NT2/D1 (cell line): ENCODE results near the gene KCNG2.

Experiments used
- DNase-seq: peaks from one replicate; pipeline ENCODE4 v3.0.0-alpha.2; 2011; ENCODE audit warnings: low read depth, low spot score
- H3K27me3 ChIP-seq: 2 replicates; pipeline ENCODE4 v1.6.0; 2011; ENCODE audit warnings: mild to moderate bottlenecking; ENCODE audit not compliant: insufficient read length, insufficient read depth
- H3K36me3 ChIP-seq: 2 replicates; pipeline ENCODE4 v1.6.1; 2011; ENCODE audit warnings: mild to moderate bottlenecking, low read length, mixed read lengths; ENCODE audit not compliant: insufficient read depth, insufficient read length
- H3K4me1 ChIP-seq: 2 replicates; pipeline ENCODE4 v1.5.1; 2011; ENCODE audit not compliant: insufficient read depth, insufficient read length
- H3K4me3 ChIP-seq: 2 replicates; pipeline ENCODE4 v1.5.1; 2011; ENCODE audit warnings: low read depth; ENCODE audit not compliant: insufficient read length
- H3K9ac ChIP-seq: 2 replicates; pipeline ENCODE4 v1.6.0; 2011; ENCODE audit warnings: low read depth; ENCODE audit not compliant: insufficient read length
- H3K9me3 ChIP-seq: 2 replicates; pipeline ENCODE4 v1.5.1; 2011; ENCODE audit warnings: mild to moderate bottlenecking, low read length; ENCODE audit not compliant: insufficient read depth
- SUZ12 ChIP-seq: IDR thresholded peaks from 2 replicates; pipeline ENCODE4 v1.6.1; 2011; ENCODE audit not compliant: insufficient read length, insufficient read depth; ENCODE audit errors: extremely low read depth
- YY1 ChIP-seq: IDR thresholded peaks from 2 replicates; pipeline ENCODE4 v1.6.1; 2011; ENCODE audit not compliant: insufficient read length, insufficient read depth
- ZNF274 ChIP-seq: IDR thresholded peaks from 2 replicates; pipeline ENCODE4 v1.6.1; 2011; ENCODE audit warnings: mild to moderate bottlenecking, low read depth, low read length

Gene KCNG2

DNA sequence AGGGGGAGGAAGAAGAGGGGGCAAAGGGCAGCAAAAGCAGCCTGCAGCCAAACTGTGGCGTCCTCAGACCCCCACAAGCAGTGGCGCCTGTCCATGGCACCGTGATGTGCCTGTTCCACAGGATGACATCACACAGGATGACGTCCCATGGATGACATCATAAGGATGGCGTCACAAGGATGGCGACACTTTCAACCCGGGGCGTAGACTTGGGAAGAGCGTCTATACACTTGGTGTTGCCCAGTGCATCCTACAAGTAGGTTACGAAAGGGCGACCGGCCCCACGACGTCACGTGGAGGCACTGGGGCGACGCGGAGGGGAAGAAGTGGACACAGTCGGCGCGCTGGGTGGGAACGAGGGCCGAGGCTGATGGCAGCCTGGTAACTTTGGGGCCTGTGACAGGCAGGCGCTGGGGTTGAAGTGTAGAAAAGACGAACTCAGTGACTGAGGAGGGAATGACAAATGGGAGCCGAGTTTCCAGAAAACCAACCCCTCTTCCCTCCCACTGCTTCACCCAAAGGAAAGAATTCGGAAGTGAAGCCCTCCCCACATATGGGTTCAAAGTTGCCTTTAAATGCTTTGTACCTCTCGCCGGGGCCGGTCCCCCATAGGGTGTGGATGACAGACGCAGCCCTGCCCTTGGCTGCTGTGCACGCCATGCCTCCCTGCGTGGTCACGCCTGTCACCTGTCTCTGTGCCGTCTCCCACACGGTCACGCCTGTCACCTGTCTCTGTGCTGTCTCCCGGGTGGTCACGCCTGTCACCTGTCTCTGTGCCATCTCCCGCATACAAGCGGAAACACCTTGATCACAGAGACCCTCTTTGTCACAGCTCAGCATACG lies 13.4 kb upstream of the KCNG2 start:
- H3K36me3 ChIP-seq: no peaks in the 10 kb centered on the region
- H3K27me3 ChIP-seq: peaks cover 48% of the 10 kb centered on the region
- no peak overlapping the region for H3K4me3 ChIP-seq
- TF ChIP-seq SUZ12 (no peak), ZNF274 (no peak), YY1 (no peak)
- H3K4me1 ChIP-seq: peaks cover 6% of the 10 kb centered on the region
- no peak overlapping the region for H3K9ac ChIP-seq
- DNase-seq: no peak
- no peaks in the 10 kb centered on the region for H3K9me3 ChIP-seq

- peaks cover 6% of the 10 kb centered on the region for H3K4me1 ChIP-seq
- peaks cover 57% of the 10 kb centered on the region for H3K27me3 ChIP-seq
- H3K36me3 ChIP-seq: no peaks in the 10 kb centered on the region
- DNase-seq: no peak
- TF ChIP-seq YY1 (no peak), SUZ12 (no peak), ZNF274 (no peak)
- H3K9ac ChIP-seq: no peak overlapping the region
- H3K4me3 ChIP-seq: no peak overlapping the region
- H3K9me3 ChIP-seq: no peaks in the 10 kb centered on the region
Measured at GRCh38 chr18:79784965-79785770, 12.6 kb upstream of the KCNG2 start.

- Histone ChIP-seq H3K4me3 (no peak overlapping the region), H3K4me1 (peaks cover 6% of the 10 kb centered on the region), H3K27me3 (peaks cover 63% of the 10 kb centered on the region), H3K9ac (no peak overlapping the region), H3K9me3 (no peaks in the 10 kb centered on the region), H3K36me3 (no peaks in the 10 kb centered on the region)
- TF ChIP-seq SUZ12: no peak
- TF ChIP-seq ZNF274: no peak
- TF ChIP-seq YY1: no peak
- DNase-seq: no peak
Measured at GRCh38 chr18:79785831-79786230, 11.9 kb upstream of the KCNG2 start.

GRCh38 chr18:79786304-79786703 lies 11.4 kb upstream of the KCNG2 start:
- TF ChIP-seq YY1 (no peak), ZNF274 (no peak), SUZ12 (no peak)
- Histone ChIP-seq H3K4me1 (peaks cover 6% of the 10 kb centered on the region), H3K36me3 (no peaks in the 10 kb centered on the region), H3K9ac (no peak overlapping the region), H3K27me3 (peaks cover 65% of the 10 kb centered on the region), H3K9me3 (no peaks in the 10 kb centered on the region), H3K4me3 (no peak overlapping the region)
- DNase-seq: no peak

DNA sequence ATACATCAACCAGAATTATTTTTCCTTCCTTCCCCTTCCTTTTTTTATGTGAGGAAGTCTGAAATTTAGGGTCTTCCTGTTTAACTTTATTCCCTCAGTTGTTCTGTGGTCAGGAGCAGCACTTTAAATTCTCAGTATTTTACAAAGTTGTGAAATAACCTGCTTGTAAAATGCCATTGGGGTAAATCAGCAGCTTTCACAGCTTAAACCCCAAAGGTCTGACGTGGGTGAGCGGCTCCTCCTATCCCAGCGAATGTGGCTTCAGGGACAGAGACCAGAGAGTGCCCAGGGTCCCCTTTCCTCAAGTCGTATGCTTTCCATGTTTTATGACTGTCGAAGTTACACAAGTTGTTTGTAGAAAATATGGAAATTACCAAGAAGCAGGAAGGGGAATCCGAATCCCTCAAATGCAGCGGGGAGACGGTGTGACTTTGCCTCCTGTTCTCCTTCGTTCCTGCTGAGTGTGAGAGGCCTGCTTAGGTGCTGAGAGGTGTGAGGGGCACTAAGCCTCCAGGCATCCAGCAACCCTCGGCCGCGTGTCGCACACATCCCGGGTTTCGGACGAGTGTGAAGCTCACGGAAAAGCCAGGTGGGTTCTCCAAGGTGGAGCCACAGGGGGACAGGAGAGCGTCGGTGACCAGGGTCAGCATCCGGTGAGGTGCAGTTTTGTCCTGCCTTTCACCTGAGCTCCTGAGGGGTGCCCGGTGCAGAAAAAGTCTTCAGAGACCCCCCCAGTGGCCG lies 10.8 kb upstream of the KCNG2 start:
- Histone ChIP-seq H3K4me3 (no peak overlapping the region), H3K36me3 (no peaks in the 10 kb centered on the region), H3K9ac (no peak overlapping the region), H3K27me3 (peaks cover 70% of the 10 kb centered on the region), H3K9me3 (no peaks in the 10 kb centered on the region), H3K4me1 (peaks cover 6% of the 10 kb centered on the region)
- DNase-seq: no peak
- TF ChIP-seq ZNF274 (no peak), SUZ12 (no peak), YY1 (no peak)

DNA sequence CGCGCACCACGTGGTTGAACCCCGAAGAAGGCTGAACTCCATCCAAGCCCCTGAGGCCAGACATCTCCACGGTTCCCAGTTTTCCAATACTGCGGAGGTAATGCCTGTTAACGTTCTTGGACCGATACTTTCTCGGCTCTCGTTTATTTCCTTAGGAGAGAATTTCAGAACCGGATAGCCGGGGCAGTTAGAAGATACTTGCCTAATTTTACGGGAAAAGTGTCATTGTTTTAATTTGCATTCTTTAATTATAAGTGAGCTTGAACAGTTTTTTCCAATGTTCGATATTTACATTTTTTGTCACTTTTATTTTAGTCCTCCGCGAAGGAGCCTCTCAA lies 10.2 kb upstream of the KCNG2 start:
- DNase-seq: no peak
- no peak for TF ChIP-seq ZNF274
- TF ChIP-seq SUZ12: no peak
- TF ChIP-seq YY1: no peak
- no peaks in the 10 kb centered on the region for H3K36me3 ChIP-seq
- H3K9me3 ChIP-seq: no peaks in the 10 kb centered on the region
- peaks cover 75% of the 10 kb centered on the region for H3K27me3 ChIP-seq
- H3K9ac ChIP-seq: no peak overlapping the region
- H3K4me3 ChIP-seq: no peak overlapping the region
- peaks cover 6% of the 10 kb centered on the region for H3K4me1 ChIP-seq
